HG03521 (cell line): ENCODE results near the gene FAM20A.

Experiments
- ATAC-seq: cut with Tn5 transposase; IDR thresholded peaks from one replicate; pipeline ENCODE4 v1.9.1; 2021; ENCODE audit warnings: mild to moderate bottlenecking, moderate library complexity; ENCODE audit not compliant: unreplicated experiment

Gene FAM20A

GRCh38 chr17:68570526-68570925 lies 30.6 kb downstream of the FAM20A start:
- ATAC-seq: no peak

DNA sequence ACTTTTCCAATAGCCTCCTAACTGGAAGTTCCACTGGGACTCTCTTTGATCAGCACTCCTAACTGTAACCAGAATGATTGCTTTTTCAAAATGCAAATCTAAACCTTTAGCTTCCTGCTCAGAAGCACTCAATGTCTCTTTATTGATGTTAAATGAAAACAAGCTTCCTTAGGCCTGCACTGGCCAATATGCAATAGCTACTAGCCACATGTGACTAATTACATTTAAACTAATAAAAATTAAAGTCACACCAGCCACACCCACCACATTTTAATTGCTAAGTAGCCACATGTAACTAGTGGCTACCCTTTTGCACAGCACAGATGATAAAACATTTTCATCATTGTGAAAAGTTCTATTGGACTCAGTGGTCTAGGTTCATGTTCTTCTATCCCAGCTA lies 31.8 kb downstream of the FAM20A start:
- no peak for ATAC-seq

GRCh38 chr17:68568581-68568980 lies 32.6 kb downstream of the FAM20A start:
- ATAC-seq: no peak

DNA sequence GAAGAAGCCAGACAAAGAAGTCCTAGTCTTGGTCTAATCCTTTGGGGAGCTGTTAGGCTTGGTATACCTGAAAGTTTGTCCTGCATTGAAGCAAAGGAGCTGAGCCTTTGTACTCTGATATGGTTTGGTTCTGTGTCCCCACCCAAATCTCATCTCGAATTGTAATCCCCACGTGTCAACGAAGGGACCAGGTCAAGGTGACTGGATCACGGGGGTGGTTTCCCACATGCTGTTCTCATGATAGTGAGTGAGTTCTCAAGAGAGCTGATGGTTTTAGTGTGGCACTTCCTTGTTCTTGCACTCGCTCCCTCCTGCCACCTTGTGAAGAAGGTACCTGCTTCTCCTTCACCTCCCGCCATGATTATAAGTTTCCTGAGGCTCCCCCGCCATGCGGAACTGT lies 33.6 kb downstream of the FAM20A start:
- no peak for ATAC-seq

- ATAC-seq: no peak
These were observed 34.1 kb downstream of the FAM20A start for GRCh38 chr17:68567035-68567434.

DNA sequence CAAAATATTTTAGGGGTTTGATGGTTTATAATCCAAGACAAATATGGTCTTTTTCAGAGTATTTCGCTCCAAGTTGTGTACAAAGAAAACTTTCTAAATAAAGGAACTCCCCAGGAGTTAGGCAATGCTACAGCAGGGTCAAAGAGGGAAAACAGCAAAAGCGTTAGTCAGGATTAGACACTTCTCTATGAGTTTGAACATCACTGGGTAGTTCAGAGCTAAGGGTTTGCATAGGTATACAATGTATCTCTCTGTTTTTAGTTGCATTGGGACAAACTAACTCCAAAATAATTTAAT lies 34.8 kb downstream of the FAM20A start:
- ATAC-seq: no peak

GRCh38 chr17:68565661-68566441 lies 35.3 kb downstream of the FAM20A start:
- ATAC-seq: no peak

DNA sequence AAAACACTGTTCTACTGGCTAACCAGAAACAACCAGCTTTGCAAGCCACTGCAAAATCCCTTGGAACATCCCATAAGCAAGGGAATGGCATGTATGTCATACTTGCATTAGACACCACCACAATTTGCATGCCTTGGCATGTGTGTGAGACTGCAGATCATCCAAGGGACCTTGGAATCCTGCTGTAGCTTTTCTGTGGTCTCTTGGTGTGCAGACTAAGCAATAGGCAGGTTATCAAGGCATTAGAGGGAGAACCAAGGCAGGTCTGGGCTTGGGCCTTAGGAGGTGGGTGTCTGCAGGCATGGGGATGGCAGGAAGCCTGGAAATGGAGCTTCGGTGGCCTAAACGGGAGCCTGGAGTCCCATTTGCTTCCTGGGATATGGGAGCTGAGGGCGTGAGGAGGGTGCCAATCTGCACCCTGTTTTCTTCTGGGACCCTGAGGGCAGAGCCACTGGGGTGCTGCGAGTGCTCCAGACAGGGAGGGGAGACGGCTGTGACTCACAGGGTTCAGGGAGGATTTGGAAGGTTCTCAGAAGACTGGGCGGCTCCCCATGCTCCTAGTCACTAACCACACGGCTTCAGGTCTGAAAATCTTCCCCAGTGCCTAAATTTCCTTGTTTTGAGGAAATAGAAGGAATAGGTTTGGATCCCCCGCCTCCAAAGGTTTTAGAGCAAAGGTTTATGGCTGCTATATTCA lies 36.6 kb downstream of the FAM20A start:
- no peak for ATAC-seq

GRCh38 chr17:68562736-68563135 lies 38.4 kb downstream of the FAM20A start:
- ATAC-seq: no peak

DNA sequence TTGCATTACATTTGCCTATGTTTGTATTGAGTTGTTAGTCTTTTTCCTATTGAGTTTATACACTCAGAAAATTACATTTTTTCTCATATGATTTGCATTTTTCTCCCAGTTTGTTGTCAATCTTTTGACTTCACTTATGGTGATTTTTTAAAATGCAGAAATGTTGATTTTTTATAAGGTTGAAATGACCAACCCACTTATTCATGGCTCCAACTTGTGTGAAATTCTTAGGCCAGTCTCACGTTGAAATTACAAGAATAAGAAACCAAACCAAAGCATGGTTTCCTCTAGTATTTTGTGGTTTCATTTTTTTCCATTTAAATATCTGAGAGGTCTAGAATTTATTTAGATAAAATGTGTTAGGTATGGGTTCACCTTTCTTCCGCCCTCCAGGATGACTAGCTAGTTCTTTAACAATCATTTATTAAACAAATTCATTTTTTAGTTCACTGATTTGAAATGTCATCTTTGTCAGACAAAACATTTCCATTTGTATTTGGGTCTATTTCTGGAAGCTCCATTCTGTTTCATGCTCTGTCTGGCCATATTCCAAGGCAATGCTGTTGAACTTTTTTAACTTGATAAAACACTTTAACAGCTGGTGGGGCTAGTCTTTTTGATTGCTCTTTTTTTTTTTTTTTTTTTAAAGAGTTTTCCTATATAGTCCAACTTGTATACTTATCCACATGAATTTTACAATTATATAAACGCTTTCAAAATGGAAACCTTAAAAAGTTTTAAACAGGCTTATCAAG lies 40.0 kb downstream of the FAM20A start:
- no peak for ATAC-seq

DNA sequence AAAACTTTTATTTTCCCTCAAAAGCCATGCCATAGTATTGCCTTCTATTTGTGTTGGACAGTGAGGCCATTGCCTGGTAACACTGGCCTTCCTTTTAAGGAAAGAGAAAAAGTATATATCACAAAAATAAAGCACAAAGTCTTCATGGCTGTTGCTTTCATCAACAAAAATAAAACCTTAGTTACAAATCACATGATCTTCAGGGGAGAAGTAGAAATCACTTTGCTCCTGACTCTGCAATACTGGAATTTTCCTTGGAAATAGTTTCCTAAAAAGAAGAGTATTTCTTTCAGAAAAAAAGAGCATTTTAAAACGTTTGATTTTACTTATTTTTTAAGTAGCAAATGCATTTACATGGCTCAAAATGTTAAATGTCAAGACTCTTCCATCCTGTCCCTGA lies 41.9 kb downstream of the FAM20A start:
- no peak for ATAC-seq

GRCh38 chr17:68556551-68556950 lies 44.6 kb downstream of the FAM20A start:
- no peak for ATAC-seq

DNA sequence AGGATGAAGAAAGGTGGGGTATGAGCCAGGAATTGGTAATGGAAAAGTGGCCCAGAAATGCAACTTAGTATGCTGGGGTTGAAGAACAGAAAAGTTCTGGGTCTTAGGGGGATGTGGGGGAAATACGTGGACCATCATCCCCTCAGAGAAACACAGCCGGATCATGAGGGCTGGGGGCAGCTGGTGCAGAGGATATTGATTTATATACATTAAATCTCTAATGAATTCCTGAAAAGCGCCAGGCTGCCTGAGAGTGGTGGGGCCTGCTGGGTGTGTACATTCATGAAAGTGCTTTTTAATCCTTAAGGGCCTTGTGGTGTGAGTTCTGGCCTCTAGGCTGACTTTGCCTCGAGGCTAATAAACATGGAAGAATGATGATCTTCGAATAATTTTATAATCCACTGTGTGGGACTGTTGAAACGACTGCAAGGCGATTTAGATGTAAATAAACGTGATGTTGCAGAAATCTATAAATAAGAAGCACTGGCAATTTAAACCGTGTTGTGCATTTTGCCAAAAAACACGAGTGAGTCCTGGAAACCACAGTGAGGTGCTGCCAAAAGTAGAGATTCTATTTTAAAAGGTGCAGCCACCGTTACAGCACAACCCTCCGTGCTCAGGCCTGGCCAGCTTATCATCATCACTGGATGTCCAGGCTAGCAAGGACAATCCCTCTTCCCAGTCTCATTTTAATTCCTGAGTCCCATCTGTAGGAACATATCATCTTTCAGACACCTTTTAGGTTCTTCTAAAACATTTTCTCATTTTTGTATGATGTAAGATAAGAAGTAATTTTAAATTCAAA lies 56.9 kb downstream of the FAM20A start:
- no peak for ATAC-seq

GRCh38 chr17:68542698-68543463 lies 58.3 kb downstream of the FAM20A start:
- no peak for ATAC-seq

GRCh38 chr17:68541816-68542215 lies 59.4 kb downstream of the FAM20A start:
- no peak for ATAC-seq

GRCh38 chr17:68540981-68541380 lies 60.2 kb downstream of the FAM20A start:
- ATAC-seq: no peak

DNA sequence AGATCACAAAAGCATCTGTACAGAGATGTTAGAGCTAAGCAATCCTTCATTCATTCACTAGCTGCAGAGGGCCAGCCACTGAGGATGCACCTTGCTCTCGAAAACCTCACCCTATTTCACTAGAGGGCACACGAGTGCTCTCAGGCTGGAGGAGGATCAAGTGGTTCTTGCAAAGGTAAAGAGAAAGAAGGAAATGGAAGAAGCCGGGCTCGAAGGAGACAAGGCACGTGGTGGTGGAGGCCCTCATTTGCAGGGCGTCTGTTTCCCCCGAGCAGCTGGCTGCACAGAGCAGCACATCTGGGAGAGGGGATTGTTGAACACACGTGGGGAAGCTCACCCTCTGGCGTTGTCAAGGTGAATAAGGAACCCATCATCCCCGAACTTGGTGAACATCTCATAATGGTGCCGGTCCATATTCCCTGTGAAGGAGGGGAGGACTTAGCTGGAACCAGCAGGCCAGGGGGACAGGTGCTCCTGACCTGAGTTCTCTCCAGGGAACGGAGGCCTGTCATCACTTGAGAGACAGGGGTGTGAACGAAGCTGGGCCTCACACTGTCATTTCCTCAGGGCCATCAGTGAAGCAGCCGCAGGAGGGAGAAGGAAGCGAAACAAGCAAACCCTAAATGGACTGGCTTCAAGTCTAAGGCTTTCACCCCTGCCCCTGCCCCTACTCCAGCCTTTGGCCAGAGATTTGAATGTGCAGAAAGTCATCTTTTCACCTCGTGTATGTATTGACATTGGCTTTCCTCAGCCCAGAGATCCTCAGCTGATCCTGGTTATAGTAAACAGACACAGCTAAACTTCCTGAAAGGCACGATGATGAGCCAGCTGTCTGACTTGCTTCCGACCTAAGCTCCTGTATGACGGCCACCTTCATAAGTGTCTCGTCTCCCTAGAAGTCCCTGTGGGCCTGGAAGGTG lies 61.4 kb downstream of the FAM20A start:
- no peak for ATAC-seq

- ATAC-seq: no peak
These were observed 65.2 kb downstream of the FAM20A start for GRCh38 chr17:68535922-68536321.

GRCh38 chr17:68534695-68535088 lies 66.5 kb downstream of the FAM20A start:
- no peak for ATAC-seq
